Islet of Langerhans (tissue), 1 donor: ENCODE data around the gene ADARB1.
"Not testable (repeated sequence)": the region's sequence is repeated elsewhere in the genome, so short reads cannot be mapped to it uniquely, and the experiment has no call there.

Source experiments
- FAIRE-seq: peaks from one replicate; lab custom pipeline; 2011; peaks lifted over from hg19 to GRCh38; lab: Jason Lieb, UNC

ADARB1 gene

GRCh38 chr21:45117314-45117713 is 42.9 kb downstream of the ADARB1 start:
- FAIRE-seq = no peak

GRCh38 chr21:45118099-45118498 is 43.7 kb downstream of the ADARB1 start:
- FAIRE-seq = no peak

GRCh38 chr21:45119812-45120211 is 45.4 kb downstream of the ADARB1 start:
- FAIRE-seq = no peak

- FAIRE-seq = no peak
These were observed 46.6 kb downstream of the ADARB1 start for GRCh38 chr21:45120975-45121374.

GRCh38 chr21:45122030-45122429 is 47.6 kb downstream of the ADARB1 start:
- no peak for FAIRE-seq

GRCh38 chr21:45122432-45123132 is 48.2 kb downstream of the ADARB1 start:
- no peak for FAIRE-seq

- FAIRE-seq = no peak
These were observed 49.1 kb downstream of the ADARB1 start for GRCh38 chr21:45123440-45123839.

GRCh38 chr21:45124596-45124995 is 50.2 kb downstream of the ADARB1 start:
- no peak for FAIRE-seq

- FAIRE-seq = no peak
These were observed 51.0 kb downstream of the ADARB1 start for GRCh38 chr21:45125357-45125756.

- no peak for FAIRE-seq
These were observed 51.8 kb downstream of the ADARB1 start for GRCh38 chr21:45126204-45126626.

- FAIRE-seq = no peak
These were observed 52.6 kb downstream of the ADARB1 start for GRCh38 chr21:45126983-45127382.

GRCh38 chr21:45127937-45128336 is 53.6 kb downstream of the ADARB1 start:
- FAIRE-seq = no peak

- no peak for FAIRE-seq
These were observed 54.3 kb downstream of the ADARB1 start for GRCh38 chr21:45128613-45129188.

GRCh38 chr21:45129189-45129923 is 55.0 kb downstream of the ADARB1 start:
- no peak for FAIRE-seq

- FAIRE-seq = no peak
These were observed 56.0 kb downstream of the ADARB1 start for GRCh38 chr21:45130324-45130774.

GRCh38 chr21:45131537-45131999 is 57.2 kb downstream of the ADARB1 start:
- FAIRE-seq = no peak

GRCh38 chr21:45132841-45133573 is 58.6 kb downstream of the ADARB1 start:
- no peak for FAIRE-seq

- not testable (repeated sequence) for FAIRE-seq
These were observed 59.3 kb downstream of the ADARB1 start for GRCh38 chr21:45133574-45134278.

GRCh38 chr21:45134279-45135076 is 60.1 kb downstream of the ADARB1 start:
- no peak for FAIRE-seq

- no peak for FAIRE-seq
These were observed 60.7 kb downstream of the ADARB1 start for GRCh38 chr21:45135122-45135521.

- FAIRE-seq = no peak
These were observed 61.5 kb downstream of the ADARB1 start for GRCh38 chr21:45135868-45136267.
